GM15510 (cell line): ENCODE data around the gene MRPL2.

Experiments used
- POLR2A ChIP-seq: IDR thresholded peaks from 3 replicates; pipeline ENCODE4 v1.6.1; 2011; ENCODE audit warnings: borderline replicate concordance; ENCODE audit not compliant: insufficient read length; ENCODE audit errors: extremely low read depth

Gene MRPL2

GRCh38 chr6:43005844-43006243 is 53.4 kb downstream of the MRPL2 start:
- TF ChIP-seq POLR2A: no peak
